Cardiac muscle cell (in vitro differentiated cells and primary cell): ENCODE data around the gene ABI1. TPM values are rescaled to one million over a fixed set of nuclear protein-coding genes. Genes with fewer than 3 reads are reported as not detected.
A peak's percentile ranks its signal among the peaks of the same experiment; 100 is the strongest.
"Not testable (repeated sequence)": the region's sequence is repeated elsewhere in the genome, so short reads cannot be mapped to it uniquely, and the experiment has no call there.

ENCODE experiments used
- DNase-seq, 2 donors: peaks; one replicate each; pipeline versions ENCODE4 v3.0.0 to v3.0.0-alpha.2; 2010 to 2017; ENCODE audit warnings: low read depth in 1 of 2, low spot score in 1 of 2
- H3K27ac ChIP-seq: fragments of 200-600 bp; sonication (generic); 2 replicates; pipeline ENCODE4 v1.5.1; 2016
- H3K27me3 ChIP-seq: fragments of 200-600 bp; sonication (generic); 2 replicates; pipeline ENCODE4 v1.6.0; 2016; ENCODE audit warnings: control low read depth
- H3K36me3 ChIP-seq: fragments of 200-600 bp; sonication (generic); 2 replicates; pipeline ENCODE4 v1.5.1; 2016; ENCODE audit warnings: control low read depth
- H3K4me1 ChIP-seq: fragments of 200-600 bp; sonication (generic); 2 replicates; pipeline ENCODE4 v1.8.1; 2017; ENCODE audit warnings: low read depth, mild to moderate bottlenecking, mixed run types
- H3K4me3 ChIP-seq: fragments of 200-600 bp; sonication (generic); 2 replicates; pipeline ENCODE4 v1.5.1; 2016; ENCODE audit warnings: mild to moderate bottlenecking
- H3K9me3 ChIP-seq: fragments of 200-600 bp; sonication (generic); 2 replicates; pipeline ENCODE4 v1.5.1; 2017; ENCODE audit warnings: low read depth, mild to moderate bottlenecking, control low read depth
- CTCF ChIP-seq: IDR thresholded peaks from 2 replicates; pipeline ENCODE4 v1.5.1; 2012; ENCODE audit warnings: low read depth, mild to moderate bottlenecking, low read length
- polyA plus RNA-seq: library from polyadenylated mRNA; unstranded; fragments of >200 nt; fragmentation: Nextera tagmentation; extraction: Ambion mirVana; gene quantifications from 2 replicates; pipeline ENCODE4 v1.2.1, GENCODE V29; 2016
- total RNA-seq: library from RNA; depleted of rRNA; stranded (reverse); fragments of >200 nt; gene quantifications from 2 replicates; pipeline ENCODE4 v1.2.3, GENCODE V29; 2016

Gene ABI1
- total and polyA plus RNA-seq, 2 experiments from 2014 or later, result 36.8 to 38.7 TPM

GRCh38 chr10:26857991-26858706 is 2.6 kb downstream of the ABI1 start:
- Histone ChIP-seq H3K27ac (peak overlapping the region; percentile 94), H3K27me3 (no peaks in the 10 kb centered on the region), H3K4me1 (peaks cover 26% of the 10 kb centered on the region), H3K36me3 (no peaks in the 10 kb centered on the region), H3K4me3 (peak overlapping the region; percentile 94), H3K9me3 (no peaks in the 10 kb centered on the region)
- DNase-seq, result peak in 1 of 2 donors; percentile 12
- no peak for TF ChIP-seq CTCF

GRCh38 chr10:26857553-26857952 is 3.2 kb downstream of the ABI1 start:
- H3K9me3 ChIP-seq, DNase-seq, H3K36me3 ChIP-seq, H3K27me3 ChIP-seq, H3K4me3 ChIP-seq: not testable (repeated sequence)
- H3K4me1 ChIP-seq, result peaks cover 26% of the 10 kb centered on the region
- peak overlapping the region; percentile 94 for H3K27ac ChIP-seq

- H3K27ac ChIP-seq, result no peak overlapping the region
- peak in 1 of 2 donors; percentile 31 for DNase-seq
- peaks cover 26% of the 10 kb centered on the region for H3K4me1 ChIP-seq
- no peaks in the 10 kb centered on the region for H3K27me3 ChIP-seq
- H3K4me3 ChIP-seq, result no peak overlapping the region
- no peaks in the 10 kb centered on the region for H3K9me3 ChIP-seq
- no peak for TF ChIP-seq CTCF
- H3K36me3 ChIP-seq, result no peaks in the 10 kb centered on the region
Measured at GRCh38 chr10:26855186-26855585, 5.6 kb downstream of the ABI1 start.

GRCh38 chr10:26854524-26854923 is 6.2 kb downstream of the ABI1 start:
- no peaks in the 10 kb centered on the region for H3K36me3 ChIP-seq
- no peak for TF ChIP-seq CTCF
- peaks cover 26% of the 10 kb centered on the region for H3K4me1 ChIP-seq
- no peaks in the 10 kb centered on the region for H3K27me3 ChIP-seq
- H3K4me3 ChIP-seq, result no peak overlapping the region
- no peaks in the 10 kb centered on the region for H3K9me3 ChIP-seq
- H3K27ac ChIP-seq, result peak overlapping the region; percentile 20
- DNase-seq, result peak in 1 of 2 donors; percentile 5

- Histone ChIP-seq H3K36me3 (no peaks in the 10 kb centered on the region), H3K4me3 (no peak overlapping the region), H3K4me1 (peaks cover 25% of the 10 kb centered on the region), H3K9me3 (no peaks in the 10 kb centered on the region), H3K27me3 (no peaks in the 10 kb centered on the region), H3K27ac (peak overlapping the region; percentile 80)
- peak in 1 of 2 donors; percentile 2 for DNase-seq
- no peak for TF ChIP-seq CTCF
Measured at GRCh38 chr10:26844396-26844975, 16.3 kb downstream of the ABI1 start.

GRCh38 chr10:26843736-26844135 is 17.0 kb downstream of the ABI1 start:
- Histone ChIP-seq H3K27ac (peak overlapping the region; percentile 80), H3K27me3 (no peaks in the 10 kb centered on the region)

More at GRCh38 chr10:26843736-26844135, 17.0 kb downstream of the ABI1 start:
- no peak for DNase-seq
- H3K4me1 ChIP-seq, result peaks cover 25% of the 10 kb centered on the region
- no peak for TF ChIP-seq CTCF
- H3K36me3 ChIP-seq, result no peaks in the 10 kb centered on the region
- H3K4me3 ChIP-seq, result no peak overlapping the region
- no peaks in the 10 kb centered on the region for H3K9me3 ChIP-seq
